HepG2 (cell line): ENCODE data around the gene DAD1. TPM values are rescaled to one million over a fixed set of nuclear protein-coding genes. Genes with fewer than 3 reads are reported as not detected.
A peak's percentile ranks its signal among the peaks of the same experiment; 100 is the strongest.

Experiments used
- BRF2 ChIP-seq: sonication (generic); formaldehyde crosslinking; IDR thresholded peaks from 2 replicates; pipeline ENCODE4 v1.8.1; 2022; ENCODE audit warnings: mild to moderate bottlenecking, missing genetic modification reagents
- DR1 ChIP-seq: sonication (generic); formaldehyde crosslinking; IDR thresholded peaks from 2 replicates; pipeline ENCODE4 v1.8.0; 2021; ENCODE audit warnings: mild to moderate bottlenecking, missing genetic modification reagents, inconsistent platforms
- ESRRA ChIP-seq: sonication (generic); formaldehyde crosslinking; IDR thresholded peaks from 2 replicates; pipeline ENCODE4 v1.5.1; 2020; ENCODE audit warnings: mild to moderate bottlenecking, low read depth, missing genetic modification reagents
- MED13 ChIP-seq: sonication (generic); formaldehyde crosslinking; IDR thresholded peaks from 2 replicates; pipeline ENCODE4 v1.5.0; 2020; ENCODE audit warnings: missing genetic modification reagents
- MTA3 ChIP-seq: sonication (generic); formaldehyde crosslinking; IDR thresholded peaks from 2 replicates; pipeline ENCODE4 v1.4.0; 2020; ENCODE audit warnings: missing genetic modification reagents
- NCOA2 ChIP-seq: sonication (generic); formaldehyde crosslinking; IDR thresholded peaks from 2 replicates; pipeline ENCODE4 v1.8.0; 2022; ENCODE audit warnings: inconsistent platforms
- PHF21A ChIP-seq: sonication (generic); formaldehyde crosslinking; IDR thresholded peaks from 2 replicates; pipeline ENCODE4 v1.5.0; 2020; ENCODE audit warnings: mild to moderate bottlenecking, missing genetic modification reagents
- RBM39 ChIP-seq: fragments of 200-400 bp; formaldehyde crosslinking; IDR thresholded peaks from one replicate; pipeline ENCODE4 v1.6.1; 2018; ENCODE audit warnings: antibody characterized with exemption, mild to moderate bottlenecking, low read depth, low read length; ENCODE audit not compliant: poor library complexity, severe bottlenecking
- REPIN1 ChIP-seq: sonication (generic); formaldehyde crosslinking; IDR thresholded peaks from 2 replicates; pipeline ENCODE4 v1.8.0; 2022; ENCODE audit warnings: missing genetic modification reagents, low read depth, mild to moderate bottlenecking, borderline replicate concordance
- SATB2 ChIP-seq: sonication (generic); formaldehyde crosslinking; IDR thresholded peaks from 2 replicates; pipeline ENCODE4 v1.5.0; 2020; ENCODE audit warnings: missing genetic modification reagents
- SKI ChIP-seq: fragments of 450-650 bp; IDR thresholded peaks from one replicate; pipeline ENCODE4 v1.6.1; 2018; ENCODE audit warnings: mild to moderate bottlenecking; ENCODE audit not compliant: partially characterized antibody
- SNRNP70 ChIP-seq: fragments of 200-400 bp; formaldehyde crosslinking; IDR thresholded peaks from 2 replicates; pipeline ENCODE4 v1.6.1; 2017; ENCODE audit warnings: mild to moderate bottlenecking, low read depth, low read length, moderate library complexity
- SOX6 ChIP-seq, 2 experiments: fragments of 450-650 bp in 1 of 2; sonication (generic) in 1 of 2; formaldehyde crosslinking in 1 of 2; IDR thresholded peaks; 2 replicates each; pipeline versions ENCODE4 v1.4.0 to v1.6.1; 2017 to 2020; ENCODE audit warnings: antibody characterized with exemption in 1 of 2, mild to moderate bottlenecking in 1 of 2, missing genetic modification reagents in 1 of 2
- TBX2 ChIP-seq: sonication (generic); formaldehyde crosslinking; IDR thresholded peaks from 2 replicates; pipeline ENCODE4 v1.5.0; 2020; ENCODE audit warnings: missing genetic modification reagents, mild to moderate bottlenecking, borderline replicate concordance
- XRCC5 ChIP-seq: fragments of 200-400 bp; formaldehyde crosslinking; optimal IDR thresholded peaks from 2 replicates; pipeline ENCODE3; 2017; ENCODE audit warnings: mild to moderate bottlenecking, low read length
- ZBTB3 ChIP-seq: sonication (generic); formaldehyde crosslinking; IDR thresholded peaks from 2 replicates; pipeline ENCODE4 v1.4.0; 2020; ENCODE audit warnings: low read depth, mild to moderate bottlenecking, moderate library complexity, missing genetic modification reagents, borderline replicate concordance
- ZBTB42 ChIP-seq: sonication (generic); formaldehyde crosslinking; IDR thresholded peaks from 2 replicates; pipeline ENCODE4 v1.5.0; 2020; ENCODE audit warnings: mild to moderate bottlenecking, missing genetic modification reagents
- ZEB1 ChIP-seq: IDR thresholded peaks from 2 replicates; pipeline ENCODE4 v1.6.1; 2012; ENCODE audit warnings: mild to moderate bottlenecking, low read depth, inconsistent platforms; ENCODE audit not compliant: insufficient replicate concordance
- ZNF12 ChIP-seq: sonication (generic); formaldehyde crosslinking; IDR thresholded peaks from 2 replicates; pipeline ENCODE4 v1.5.0; 2020; ENCODE audit warnings: missing genetic modification reagents
- ZNF124 ChIP-seq: sonication (generic); formaldehyde crosslinking; IDR thresholded peaks from 2 replicates; pipeline ENCODE4 v1.4.0; 2020; ENCODE audit warnings: missing genetic modification reagents
- ZNF234 ChIP-seq: sonication (generic); formaldehyde crosslinking; conservative IDR thresholded peaks from 2 replicates; pipeline ENCODE4 v1.5.1; 2020; ENCODE audit warnings: mild to moderate bottlenecking, missing genetic modification reagents
- ZNF333 ChIP-seq: sonication (generic); formaldehyde crosslinking; IDR thresholded peaks from 2 replicates; pipeline ENCODE4 v1.4.0; 2020; ENCODE audit warnings: mild to moderate bottlenecking, missing genetic modification reagents, borderline replicate concordance
- ZNF367 ChIP-seq: sonication (generic); formaldehyde crosslinking; IDR thresholded peaks from 2 replicates; pipeline ENCODE4 v1.4.0; 2020; ENCODE audit warnings: missing genetic modification reagents, borderline replicate concordance
- ZNF44 ChIP-seq: sonication (generic); formaldehyde crosslinking; IDR thresholded peaks from 2 replicates; pipeline ENCODE4 v1.5.1; 2020; ENCODE audit warnings: mild to moderate bottlenecking, missing genetic modification reagents
- ZNF451 ChIP-seq: sonication (generic); formaldehyde crosslinking; IDR thresholded peaks from 2 replicates; pipeline ENCODE4 v1.5.0; 2020; ENCODE audit warnings: mild to moderate bottlenecking, missing genetic modification reagents
- ZNF605 ChIP-seq: sonication (generic); formaldehyde crosslinking; IDR thresholded peaks from 2 replicates; pipeline ENCODE4 v1.8.0; 2022; ENCODE audit warnings: mild to moderate bottlenecking, missing genetic modification reagents
- ZNF782 ChIP-seq: sonication (generic); formaldehyde crosslinking; IDR thresholded peaks from 2 replicates; pipeline ENCODE4 v1.4.0; 2020; ENCODE audit warnings: missing genetic modification reagents, mild to moderate bottlenecking, borderline replicate concordance
- ZNF788 ChIP-seq: sonication (generic); formaldehyde crosslinking; IDR thresholded peaks from 2 replicates; pipeline ENCODE4 v1.5.0; 2020; ENCODE audit warnings: mild to moderate bottlenecking, missing genetic modification reagents, borderline replicate concordance
- ZSCAN29 ChIP-seq: sonication (generic); formaldehyde crosslinking; conservative IDR thresholded peaks from 2 replicates; pipeline ENCODE4 v1.4.0; 2020; ENCODE audit warnings: mild to moderate bottlenecking, missing genetic modification reagents
- polyA plus RNA-seq, 8 experiments: library from polyadenylated mRNA; depleted of rRNA in 3 of 8; stranded (reverse) in 7 of 8; unstranded in 1 of 8; fragments of >200 nt; fragmentation: Illumina TruSeq in 4 of 8; extraction: Trizol in 4 of 8; gene quantifications; 2 replicates each; pipeline versions ENCODE4 v1.2.1 to v1.2.3, GENCODE V29; 2011 to 2016; ENCODE audit warnings: low read depth in 4 of 8, missing spikeins in 1 of 8, mixed read lengths in 1 of 8; ENCODE audit not compliant: insufficient read depth in 1 of 8
- total RNA-seq, 5 experiments: library from RNA; depleted of rRNA; stranded (reverse); fragments of >200 nt; fragmentation: Illumina TruSeq; extraction: Trizol; gene quantifications; 2 replicates each; pipeline ENCODE4 v1.2.3, GENCODE V29; 2016; ENCODE audit warnings: low read depth in 1 of 5

The DAD1 gene
- total and polyA plus RNA-seq, 2 of the 13 experiments (the other 11 are each of a cell fraction or from before 2014, with no cell fraction given): 558 to 626 TPM

GRCh38 chr14:22589096-22589839 lies at the start of gene DAD1 (continued):
- TF ChIP-seq ZNF44 (CRISPR knock-in tag): peak; percentile 89
- TF ChIP-seq DR1 (CRISPR knock-in tag): no peak; the same call in 1 of the 2 replicates
- TF ChIP-seq SATB2 (CRISPR knock-in tag): no peak
- peak; percentile 78; the same call in 1 of the 2 replicates for TF ChIP-seq ZNF788 (CRISPR knock-in tag)
- peak; percentile 59 for TF ChIP-seq NCOA2 (CRISPR knock-in tag)
- no peak for TF ChIP-seq SNRNP70
- peak; percentile 84; the same call in 1 of the 2 replicates for TF ChIP-seq ZNF782 (CRISPR knock-in tag)
- peak; percentile 50; the same call in 1 of the 2 replicates for TF ChIP-seq BRF2 (CRISPR knock-in tag)
- peak; percentile 34; the same call in 1 of the 2 replicates for TF ChIP-seq ZNF12 (CRISPR knock-in tag)
- TF ChIP-seq ZNF367 (CRISPR knock-in tag): no peak
- TF ChIP-seq ZEB1: no peak
- TF ChIP-seq ZBTB42: peak; percentile 86; the same call in 1 of the 2 replicates
- TF ChIP-seq MTA3 (CRISPR knock-in tag): no peak
- TF ChIP-seq ZNF124 (CRISPR knock-in tag): peak; percentile 80
- 0 out of 2 replicates have a peak, but pooled peaks have one; percentile 14 for TF ChIP-seq ZBTB3 (CRISPR knock-in tag)
- TF ChIP-seq REPIN1 (CRISPR knock-in tag): peak; percentile 50; the same call in 1 of the 2 replicates
- TF ChIP-seq TBX2 (CRISPR knock-in tag): peak; percentile 78
- TF ChIP-seq XRCC5: peak; percentile 74
- TF ChIP-seq PHF21A (CRISPR knock-in tag): peak; percentile 60; the same call in 1 of the 2 replicates
- TF ChIP-seq ZSCAN29 (CRISPR knock-in tag): no peak; the same call in 1 of the 2 replicates
- TF ChIP-seq RBM39: peak; percentile 34
- TF ChIP-seq ESRRA (CRISPR knock-in tag): 0 out of 2 replicates have a peak, but pooled peaks have one; percentile 24
- peak; percentile 27; the same call in 1 of the 2 replicates for TF ChIP-seq MED13 (CRISPR knock-in tag)
- TF ChIP-seq ZNF333: no peak; the same call in none of the 2 replicates
- TF ChIP-seq SKI: no peak
- no peak for TF ChIP-seq SOX6 (IDR thresholded peaks at IDR 0.05)
- peak; percentile 42; the same call in 1 of the 2 replicates for TF ChIP-seq SOX6 (CRISPR knock-in tag; IDR thresholded peaks at IDR 0.05)
- TF ChIP-seq ZNF234 (CRISPR knock-in tag): no peak
- TF ChIP-seq ZNF451 (CRISPR knock-in tag): peak; percentile 59; the same call in 1 of the 2 replicates
- TF ChIP-seq ZNF605: peak; percentile 94
